Stimulated activated CD8-positive, alpha-beta memory T cell treated with anti-CD3 and anti-CD28 coated beads, Interleukin-4, amount 100 ng/mL, for 1 hour (primary cell): ENCODE measurements around the gene AGK.

Source experiments
- DNase-seq, 2 donors: peaks; one replicate each; pipeline ENCODE4 v3.0.0-alpha.2; 2020; ENCODE audit warnings: low read depth in 2 of 2, low spot score in 1 of 2

The AGK gene

GRCh38 chr7:141585592-141586510 is 34.6 kb downstream of the AGK start:
- DNase-seq = no peak

- DNase-seq = no peak
These were observed 35.7 kb downstream of the AGK start for GRCh38 chr7:141586878-141587277.

GRCh38 chr7:141587304-141587703 is 36.1 kb downstream of the AGK start:
- no peak for DNase-seq

GRCh38 chr7:141588912-141589311 is 37.7 kb downstream of the AGK start:
- DNase-seq = no peak

GRCh38 chr7:141590071-141590470 is 38.9 kb downstream of the AGK start:
- DNase-seq = no peak

GRCh38 chr7:141590666-141591065 is 39.5 kb downstream of the AGK start:
- no peak for DNase-seq

- no peak for DNase-seq
These were observed 41.9 kb downstream of the AGK start for GRCh38 chr7:141593134-141593533.

GRCh38 chr7:141597966-141598365 is 46.8 kb downstream of the AGK start:
- DNase-seq = no peak

- DNase-seq = no peak
These were observed 47.2 kb downstream of the AGK start for GRCh38 chr7:141598408-141598807.

- DNase-seq = no peak
These were observed 49.2 kb downstream of the AGK start for GRCh38 chr7:141600168-141601006.

- no peak for DNase-seq
These were observed 58.4 kb downstream of the AGK start for GRCh38 chr7:141609576-141609975.

- no peak for DNase-seq
These were observed 59.5 kb downstream of the AGK start for GRCh38 chr7:141610671-141611070.

GRCh38 chr7:141612861-141613260 is 61.7 kb downstream of the AGK start:
- DNase-seq = no peak

GRCh38 chr7:141617280-141617679 is 66.1 kb downstream of the AGK start:
- no peak for DNase-seq

GRCh38 chr7:141619745-141620144 is 68.5 kb downstream of the AGK start:
- DNase-seq = no peak

- no peak for DNase-seq
These were observed 73.6 kb downstream of the AGK start for GRCh38 chr7:141624763-141625162.

- DNase-seq = no peak
These were observed 79.4 kb downstream of the AGK start for GRCh38 chr7:141630621-141631020.

- DNase-seq = no peak
These were observed 80.3 kb downstream of the AGK start for GRCh38 chr7:141631525-141631924.

- no peak for DNase-seq
These were observed 82.9 kb downstream of the AGK start for GRCh38 chr7:141634065-141634464.

GRCh38 chr7:141636053-141636452 is 84.8 kb downstream of the AGK start:
- no peak for DNase-seq

GRCh38 chr7:141640239-141640840 is 89.1 kb downstream of the AGK start:
- no peak for DNase-seq

- DNase-seq = no peak
These were observed 90.7 kb downstream of the AGK start for GRCh38 chr7:141641876-141642275.
